Measurements from ENCODE around the gene CIT.
"Not testable (repeated sequence)": the region's sequence is repeated elsewhere in the genome, so short reads cannot be mapped to it uniquely, and the experiment has no call there.

The CIT gene

DNA sequence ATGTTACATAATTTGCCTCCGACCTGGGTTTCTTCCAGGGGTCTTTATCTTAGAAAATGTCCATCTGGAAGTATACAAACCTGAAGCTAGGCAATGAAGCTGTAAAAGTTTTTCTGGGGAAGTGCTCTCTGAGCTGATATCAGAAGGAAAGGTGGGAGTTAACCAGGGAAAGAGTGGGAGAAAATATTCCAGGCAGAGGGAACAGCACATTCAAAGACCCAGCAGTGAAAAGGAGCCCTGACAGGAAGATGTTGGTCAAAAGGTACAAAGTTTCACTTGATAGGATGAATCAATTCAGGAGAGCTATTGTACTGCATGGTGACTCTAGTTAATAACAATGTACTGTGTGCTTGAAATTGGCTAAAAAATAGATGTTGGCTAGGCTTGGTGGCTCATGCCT lies 17.8 kb upstream of the CIT start:
- Histone ChIP-seq H3K4me1 (ENCODE audit: control insufficient read depth, insufficient read depth, low read length) (no peaks in the 10 kb centered on the region), H3K36me3 (ENCODE audit: control insufficient read depth, insufficient read depth, low read length) (no peaks in the 10 kb centered on the region), H3K9me3 (ENCODE audit: control insufficient read depth, low read length) (no peaks in the 10 kb centered on the region), H3K27ac (ENCODE audit: insufficient read depth, low read depth, low read length, poor library complexity, severe bottlenecking) (no peak overlapping the region), H3K4me3 (ENCODE audit: insufficient read depth, low read depth, low read length) (no peak overlapping the region), H3K27me3 (ENCODE audit: control insufficient read depth, insufficient read depth, low read length, poor library complexity, severe bottlenecking) (no peaks in the 10 kb centered on the region)
- 80 to 89% methylated on average over 1 of the region's 1 CpG for WGBS, 2 experiments

DNA sequence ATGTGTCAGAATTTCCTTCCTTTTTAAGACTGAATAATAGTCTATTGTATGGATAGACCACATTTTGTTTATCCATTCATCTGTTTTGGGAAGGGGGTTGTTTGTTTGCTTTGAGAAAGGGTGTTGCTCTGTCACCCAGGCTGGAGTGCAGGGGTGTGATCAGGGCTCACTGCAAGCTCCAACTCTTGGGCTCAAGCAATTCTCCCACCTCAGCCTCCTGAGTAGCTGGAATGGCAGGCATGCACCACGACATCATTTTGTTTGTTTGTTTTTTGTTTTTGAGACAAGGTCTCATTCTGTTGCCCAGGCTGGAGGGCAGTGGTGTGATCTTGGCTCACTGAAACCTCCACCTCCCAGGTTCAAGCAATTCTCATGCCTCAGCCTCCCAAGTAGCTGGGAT lies 15.5 kb upstream of the CIT start:
- not testable (repeated sequence) for H3K36me3 ChIP-seq (ENCODE audit: control insufficient read depth, insufficient read depth, low read length); H3K27ac ChIP-seq (ENCODE audit: insufficient read depth, low read depth, low read length, poor library complexity, severe bottlenecking); H3K4me3 ChIP-seq (ENCODE audit: insufficient read depth, low read depth, low read length); H3K9me3 ChIP-seq (ENCODE audit: control insufficient read depth, low read length); H3K27me3 ChIP-seq (ENCODE audit: control insufficient read depth, insufficient read depth, low read length, poor library complexity, severe bottlenecking); H3K4me1 ChIP-seq (ENCODE audit: control insufficient read depth, insufficient read depth, low read length)
- 40 to 45% methylated on average over 1 of the region's 1 CpG for WGBS, 2 experiments

DNA sequence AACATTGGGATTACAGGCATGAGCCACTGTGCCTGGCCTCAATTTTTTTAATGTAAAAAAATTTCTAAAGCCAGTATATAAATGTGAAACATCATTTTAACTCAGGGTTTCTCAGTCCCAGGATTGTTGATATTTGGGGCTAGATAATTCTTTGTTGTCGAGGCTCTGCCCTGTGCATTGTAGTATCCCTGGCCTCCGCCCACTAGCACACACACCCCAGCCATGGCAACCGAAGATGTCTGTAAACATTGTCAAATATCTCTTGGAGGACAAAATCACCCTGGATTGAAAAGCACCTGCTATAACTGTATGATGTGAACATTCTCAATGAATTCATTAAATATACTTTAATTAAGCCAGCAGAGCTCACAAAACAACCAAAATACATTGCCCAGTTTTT lies 8.4 kb upstream of the CIT start:
- Histone ChIP-seq H3K4me3 (ENCODE audit: insufficient read depth, low read depth, low read length) (no peak overlapping the region), H3K4me1 (ENCODE audit: control insufficient read depth, insufficient read depth, low read length) (no peaks in the 10 kb centered on the region), H3K9me3 (ENCODE audit: control insufficient read depth, low read length) (no peaks in the 10 kb centered on the region), H3K27ac (ENCODE audit: insufficient read depth, low read depth, low read length, poor library complexity, severe bottlenecking) (no peak overlapping the region), H3K27me3 (ENCODE audit: control insufficient read depth, insufficient read depth, low read length, poor library complexity, severe bottlenecking) (no peaks in the 10 kb centered on the region), H3K36me3 (ENCODE audit: control insufficient read depth, insufficient read depth, low read length) (no peaks in the 10 kb centered on the region)
- 91 to 94% methylated on average over 3 of the region's 3 CpGs for whole genome bisulfite sequencing, 2 experiments

DNA sequence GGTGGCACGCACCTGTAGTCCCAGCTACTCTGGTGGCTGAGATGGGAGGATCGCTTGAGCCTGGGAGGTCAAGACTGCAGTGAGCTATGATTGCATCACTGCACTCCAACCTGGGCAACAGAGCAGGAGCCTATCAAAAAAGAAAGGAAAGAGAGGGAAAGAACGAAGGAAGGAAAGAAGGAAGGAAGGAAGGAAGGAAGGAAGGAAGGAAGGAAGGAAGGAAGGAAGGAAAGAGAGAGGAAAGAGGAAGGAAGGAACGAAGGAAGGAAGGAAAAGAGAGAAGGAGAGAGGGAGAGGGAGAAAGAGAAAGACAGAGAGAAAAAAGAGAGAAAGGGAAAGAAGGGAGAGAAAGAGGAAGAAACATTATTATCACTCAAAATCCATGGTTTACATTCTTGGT lies 6.7 kb upstream of the CIT start:
- not testable (repeated sequence) for H3K9me3 ChIP-seq (ENCODE audit: control insufficient read depth, low read length); H3K36me3 ChIP-seq (ENCODE audit: control insufficient read depth, insufficient read depth, low read length); H3K27ac ChIP-seq (ENCODE audit: insufficient read depth, low read depth, low read length, poor library complexity, severe bottlenecking); H3K4me1 ChIP-seq (ENCODE audit: control insufficient read depth, insufficient read depth, low read length); H3K27me3 ChIP-seq (ENCODE audit: control insufficient read depth, insufficient read depth, low read length, poor library complexity, severe bottlenecking); H3K4me3 ChIP-seq (ENCODE audit: insufficient read depth, low read depth, low read length)
- WGBS, 2 experiments, result 86 to 88% methylated on average over 4 of the region's 4 CpGs

DNA sequence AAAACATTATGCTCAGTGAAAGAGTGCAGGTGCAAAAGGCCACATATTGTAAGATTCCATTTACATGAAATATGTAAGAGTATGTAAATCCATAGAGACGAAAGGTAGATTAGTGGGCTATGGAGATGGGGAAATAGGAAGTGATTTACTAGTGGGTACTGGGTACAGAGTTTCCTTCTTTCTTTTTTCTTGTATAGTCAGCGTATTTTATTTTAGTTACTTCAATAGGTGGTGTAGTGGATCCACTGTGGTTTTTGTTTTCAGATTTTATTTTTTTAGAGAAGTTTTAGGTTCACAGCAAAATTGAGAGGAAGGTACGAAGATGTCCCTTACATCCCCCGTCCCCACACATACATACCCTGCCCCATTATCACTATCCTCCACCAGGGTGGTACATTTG lies 6.1 kb upstream of the CIT start:
- 94 to 95% methylated on average over 1 to 2 of the region's 4 CpGs for WGBS, 2 experiments
- no peaks in the 10 kb centered on the region for H3K4me1 ChIP-seq (ENCODE audit: control insufficient read depth, insufficient read depth, low read length)

DNA sequence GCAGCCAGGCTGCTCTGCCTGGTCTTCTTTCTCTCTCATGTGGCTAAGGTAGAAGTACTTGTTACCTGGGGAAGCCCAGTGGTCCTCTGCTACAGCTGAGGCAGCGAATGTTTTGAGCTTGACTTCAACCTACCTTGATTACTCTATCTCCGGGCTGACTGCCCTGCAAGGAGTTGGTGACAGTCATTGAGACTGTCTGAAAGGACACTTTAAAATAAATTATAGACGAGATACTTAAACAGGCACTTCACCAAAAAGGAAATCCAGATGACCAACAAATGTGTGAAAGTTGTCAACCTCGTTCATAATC lies 474 bp upstream of the CIT start:
- H3K4me3 ChIP-seq (ENCODE audit: insufficient read depth, low read depth, low read length), result peak overlapping the region; percentile 99
- 30 to 39% methylated on average over 4 of the region's 4 CpGs for WGBS, 2 experiments
- H3K36me3 ChIP-seq (ENCODE audit: control insufficient read depth, insufficient read depth, low read length), result peaks cover 24% of the 10 kb centered on the region
- no peak overlapping the region for H3K27ac ChIP-seq (ENCODE audit: insufficient read depth, low read depth, low read length, poor library complexity, severe bottlenecking)
- H3K4me1 ChIP-seq (ENCODE audit: control insufficient read depth, insufficient read depth, low read length), result peaks cover 4% of the 10 kb centered on the region
- no peaks in the 10 kb centered on the region for H3K9me3 ChIP-seq (ENCODE audit: control insufficient read depth, low read length)
- no peaks in the 10 kb centered on the region for H3K27me3 ChIP-seq (ENCODE audit: control insufficient read depth, insufficient read depth, low read length, poor library complexity, severe bottlenecking)

More for the DNA sequence above, 6.1 kb upstream of the CIT start:
- no peaks in the 10 kb centered on the region for H3K27me3 ChIP-seq (ENCODE audit: control insufficient read depth, insufficient read depth, low read length, poor library complexity, severe bottlenecking)
- no peaks in the 10 kb centered on the region for H3K9me3 ChIP-seq (ENCODE audit: control insufficient read depth, low read length)
- H3K36me3 ChIP-seq (ENCODE audit: control insufficient read depth, insufficient read depth, low read length), result no peaks in the 10 kb centered on the region
- H3K27ac ChIP-seq (ENCODE audit: insufficient read depth, low read depth, low read length, poor library complexity, severe bottlenecking), result no peak overlapping the region
- H3K4me3 ChIP-seq (ENCODE audit: insufficient read depth, low read depth, low read length), result no peak overlapping the region

DNA sequence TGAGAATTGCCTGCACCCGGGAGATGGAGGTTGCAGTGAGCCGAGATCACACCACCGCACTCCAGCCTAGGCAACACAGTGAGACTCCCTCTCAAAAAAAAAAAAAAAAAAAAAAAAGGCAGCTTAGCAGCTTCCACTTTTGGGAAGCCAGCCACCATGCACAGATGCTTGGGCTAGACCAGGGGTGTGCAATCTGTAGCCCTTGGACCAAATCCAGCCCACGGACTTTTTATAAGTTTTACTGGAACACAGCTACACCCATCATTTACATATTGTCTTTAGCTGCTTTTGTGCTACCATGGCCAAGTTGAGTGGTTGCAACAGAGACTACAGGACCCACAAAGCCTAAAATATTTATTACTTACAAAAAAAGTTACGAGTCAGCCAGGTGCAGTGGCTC lies 6.7 kb downstream of the CIT start:
- Histone ChIP-seq H3K9me3 (ENCODE audit: control insufficient read depth, low read length) (no peaks in the 10 kb centered on the region), H3K27me3 (ENCODE audit: control insufficient read depth, insufficient read depth, low read length, poor library complexity, severe bottlenecking) (no peaks in the 10 kb centered on the region), H3K4me3 (ENCODE audit: insufficient read depth, low read depth, low read length) (no peak overlapping the region), H3K36me3 (ENCODE audit: control insufficient read depth, insufficient read depth, low read length) (peaks cover 70% of the 10 kb centered on the region), H3K27ac (ENCODE audit: insufficient read depth, low read depth, low read length, poor library complexity, severe bottlenecking) (no peak overlapping the region), H3K4me1 (ENCODE audit: control insufficient read depth, insufficient read depth, low read length) (no peaks in the 10 kb centered on the region)
- 92 to 97% methylated on average over 5 of the region's 5 CpGs for WGBS, 2 experiments

DNA sequence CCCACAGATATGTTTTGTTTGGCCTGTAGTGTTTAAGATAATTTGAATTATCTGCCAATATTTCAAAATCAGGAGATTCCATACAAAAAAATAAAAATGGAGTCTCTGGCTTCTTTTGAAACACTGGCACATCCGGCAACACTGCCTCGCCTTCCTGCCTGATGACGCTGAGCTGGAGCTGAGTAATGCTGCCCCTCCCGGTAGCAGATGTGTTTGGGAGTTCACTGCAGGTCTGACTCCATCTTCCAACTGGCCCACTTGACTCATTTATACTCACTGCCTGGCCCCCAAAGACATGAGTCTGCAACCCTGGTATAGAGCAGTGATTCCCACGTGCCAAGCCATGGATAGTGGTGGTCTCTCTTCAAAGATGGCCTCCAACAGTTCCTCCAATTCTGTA lies 7.4 kb downstream of the CIT start:
- H3K9me3 ChIP-seq (ENCODE audit: control insufficient read depth, low read length), result no peaks in the 10 kb centered on the region
- H3K4me3 ChIP-seq (ENCODE audit: insufficient read depth, low read depth, low read length), result no peak overlapping the region
- H3K27ac ChIP-seq (ENCODE audit: insufficient read depth, low read depth, low read length, poor library complexity, severe bottlenecking), result no peak overlapping the region
- no peaks in the 10 kb centered on the region for H3K27me3 ChIP-seq (ENCODE audit: control insufficient read depth, insufficient read depth, low read length, poor library complexity, severe bottlenecking)
- 94 to 95% methylated on average over 5 of the region's 5 CpGs for WGBS, 2 experiments
- no peaks in the 10 kb centered on the region for H3K4me1 ChIP-seq (ENCODE audit: control insufficient read depth, insufficient read depth, low read length)
- peaks cover 65% of the 10 kb centered on the region for H3K36me3 ChIP-seq (ENCODE audit: control insufficient read depth, insufficient read depth, low read length)

DNA sequence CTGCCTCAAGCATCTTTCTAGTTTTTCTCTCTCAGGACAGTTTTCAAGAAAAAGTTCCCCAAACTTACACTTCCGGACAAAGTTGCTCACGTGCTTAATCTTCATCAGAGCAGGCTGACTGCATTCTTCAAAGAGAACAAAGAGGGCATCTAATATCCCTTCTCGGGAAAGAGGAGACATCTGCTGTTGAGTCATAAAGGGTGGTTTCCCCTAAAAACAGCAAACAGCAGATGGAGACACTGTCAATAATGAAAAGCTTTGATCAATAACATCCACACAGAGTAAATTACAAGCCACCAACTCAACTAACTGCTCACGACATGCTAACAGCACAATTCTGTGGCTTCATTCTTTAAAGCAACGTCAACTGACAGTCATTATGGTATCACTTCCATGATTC lies 8.1 kb downstream of the CIT start:
- Histone ChIP-seq H3K4me3 (ENCODE audit: insufficient read depth, low read depth, low read length) (no peak overlapping the region), H3K27ac (ENCODE audit: insufficient read depth, low read depth, low read length, poor library complexity, severe bottlenecking) (peak overlapping the region; percentile 6), H3K4me1 (ENCODE audit: control insufficient read depth, insufficient read depth, low read length) (no peaks in the 10 kb centered on the region), H3K36me3 (ENCODE audit: control insufficient read depth, insufficient read depth, low read length) (peaks cover 63% of the 10 kb centered on the region), H3K27me3 (ENCODE audit: control insufficient read depth, insufficient read depth, low read length, poor library complexity, severe bottlenecking) (no peaks in the 10 kb centered on the region), H3K9me3 (ENCODE audit: control insufficient read depth, low read length) (no peaks in the 10 kb centered on the region)
- 92 to 95% methylated on average over 5 of the region's 5 CpGs for whole genome bisulfite sequencing, 2 experiments

DNA sequence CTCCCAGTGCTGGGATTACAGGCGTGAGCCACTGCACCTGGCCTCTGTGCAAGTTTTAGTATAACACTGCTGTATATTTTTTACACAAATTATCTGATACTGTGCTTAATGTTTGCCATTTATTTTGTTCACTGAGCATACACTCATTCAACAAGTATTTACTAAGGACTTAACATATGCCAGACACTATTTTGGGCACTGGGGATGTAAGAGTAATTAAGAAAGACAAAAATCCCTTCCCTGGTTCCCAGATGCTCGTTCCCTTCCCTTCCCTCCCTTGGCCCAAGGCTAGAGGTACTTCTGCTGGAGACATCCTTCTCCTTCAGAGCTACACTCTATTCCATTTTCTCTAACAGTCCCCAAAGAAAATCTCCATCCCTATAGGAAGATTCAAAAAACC lies 12.5 kb downstream of the CIT start:
- WGBS, 2 experiments, result 95 to 98% methylated on average over 2 of the region's 2 CpGs

DNA sequence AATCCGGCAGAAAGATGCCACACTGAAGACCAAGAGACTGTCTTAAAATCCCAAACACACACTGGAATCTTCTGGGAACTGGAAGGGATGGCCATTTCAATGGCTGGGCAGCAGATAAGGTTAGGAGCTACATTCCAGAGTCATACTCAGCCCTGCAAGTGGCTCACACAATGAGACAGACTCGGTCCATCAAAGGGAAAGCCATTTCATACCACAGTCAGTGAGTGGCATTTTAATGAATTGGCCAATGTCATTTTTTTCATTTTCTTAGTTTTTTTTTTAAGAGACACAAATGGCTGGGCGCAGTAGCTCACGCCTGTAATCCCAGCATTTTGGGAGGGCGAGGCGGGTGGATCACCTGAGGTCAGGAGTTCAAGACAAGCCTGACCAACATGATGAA lies 17.9 kb downstream of the CIT start:
- H3K4me3 ChIP-seq (ENCODE audit: insufficient read depth, low read depth, low read length), result no peak overlapping the region
- no peaks in the 10 kb centered on the region for H3K4me1 ChIP-seq (ENCODE audit: control insufficient read depth, insufficient read depth, low read length)
- H3K9me3 ChIP-seq (ENCODE audit: control insufficient read depth, low read length), result no peaks in the 10 kb centered on the region
- H3K36me3 ChIP-seq (ENCODE audit: control insufficient read depth, insufficient read depth, low read length), result peaks cover 39% of the 10 kb centered on the region
- H3K27me3 ChIP-seq (ENCODE audit: control insufficient read depth, insufficient read depth, low read length, poor library complexity, severe bottlenecking), result no peaks in the 10 kb centered on the region
- H3K27ac ChIP-seq (ENCODE audit: insufficient read depth, low read depth, low read length, poor library complexity, severe bottlenecking), result no peak overlapping the region
- WGBS, 2 experiments, result 93% methylated on average over 6 of the region's 6 CpGs

More for the DNA sequence above, 12.5 kb downstream of the CIT start:
- Histone ChIP-seq H3K4me1 (ENCODE audit: control insufficient read depth, insufficient read depth, low read length) (no peaks in the 10 kb centered on the region), H3K27me3 (ENCODE audit: control insufficient read depth, insufficient read depth, low read length, poor library complexity, severe bottlenecking) (no peaks in the 10 kb centered on the region), H3K9me3 (ENCODE audit: control insufficient read depth, low read length) (no peaks in the 10 kb centered on the region), H3K4me3 (ENCODE audit: insufficient read depth, low read depth, low read length) (no peak overlapping the region), H3K36me3 (ENCODE audit: control insufficient read depth, insufficient read depth, low read length) (peaks cover 42% of the 10 kb centered on the region), H3K27ac (ENCODE audit: insufficient read depth, low read depth, low read length, poor library complexity, severe bottlenecking) (no peak overlapping the region)

All from ectodermal cell (in vitro differentiated cells).